Activated gamma-delta T cell (primary cell): ENCODE data around the gene ITGAV.
"Not testable (repeated sequence)": the region's sequence is repeated elsewhere in the genome, so short reads cannot be mapped to it uniquely, and the experiment has no call there.

ENCODE experiments used
- DNase-seq: peaks from one replicate; lab custom pipeline; 2025; lab: John Stamatoyannopoulos, UW
- total RNA-seq, 2 donors: gene quantifications; one replicate each; lab custom pipeline; 2026; lab: John Stamatoyannopoulos, UW

ITGAV gene
- 48.5 to 58.7 reads per million in 2 donors for total RNA-seq

DNA sequence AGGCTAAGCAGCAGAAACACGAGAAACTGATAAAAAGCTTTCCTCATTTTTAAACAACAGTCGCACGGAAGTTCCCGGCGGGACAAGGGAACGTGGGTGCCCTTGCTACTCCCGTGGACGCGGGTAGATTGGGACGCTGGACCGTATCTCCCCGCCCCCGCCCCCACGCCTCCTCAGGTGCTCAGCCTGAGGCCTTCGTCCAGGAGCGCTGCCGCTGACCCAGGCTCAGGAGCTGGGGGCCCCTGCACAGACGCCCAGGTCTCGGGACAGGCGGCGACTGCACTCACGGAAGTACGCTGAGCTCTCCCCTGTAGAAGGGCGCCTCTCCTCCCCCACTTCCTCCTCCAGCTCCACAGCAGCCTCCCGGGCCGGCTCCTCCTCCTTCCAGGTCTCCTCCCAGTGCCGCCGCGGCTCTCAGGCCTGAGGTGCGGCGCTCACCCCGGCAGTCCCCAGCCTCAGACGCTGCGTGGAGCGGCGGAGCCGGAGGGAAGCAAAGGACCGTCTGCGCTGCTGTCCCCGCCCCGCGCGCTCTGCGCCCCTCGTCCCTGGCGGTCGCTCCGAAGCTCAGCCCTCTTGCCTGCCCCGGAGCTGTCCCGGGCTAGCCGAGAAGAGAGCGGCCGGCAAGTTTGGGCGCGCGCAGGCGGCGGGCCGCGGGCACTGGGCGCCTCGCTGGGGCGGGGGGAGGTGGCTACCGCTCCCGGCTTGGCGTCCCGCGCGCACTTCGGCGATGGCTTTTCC, at the start of gene ITGAV:
Gene ITGAV, plus strand, starts transcription at position 445 of the 738 bp plus-strand sequence. Its CDS starts 283 bp downstream, at position 728.
- peak; percentile 63 for DNase-seq

- DNase-seq: no peak
Measured at GRCh38 chr2:186540941-186541340, 48.9 kb upstream of the ITGAV start.

DNA sequence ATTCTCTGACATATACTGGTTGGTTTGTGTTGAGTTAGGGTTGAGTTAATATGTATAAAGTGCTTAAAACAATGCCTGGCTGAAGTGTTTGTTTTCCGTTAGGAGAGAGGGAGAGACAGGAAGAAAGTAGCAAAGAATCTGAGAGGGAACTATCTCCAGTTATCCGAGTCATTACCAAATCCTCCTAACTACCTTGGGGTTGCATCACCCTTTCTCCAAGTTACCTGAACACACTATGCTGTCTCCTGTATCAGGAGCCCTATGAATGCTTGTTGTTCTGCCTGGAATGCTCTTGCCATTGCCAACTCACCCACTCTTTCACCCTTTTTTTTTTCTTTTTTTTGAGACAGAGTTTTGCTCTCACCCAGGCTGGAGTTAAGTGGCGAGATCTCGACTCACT, 47.9 kb upstream of the ITGAV start:
- DNase-seq: no peak

DNA sequence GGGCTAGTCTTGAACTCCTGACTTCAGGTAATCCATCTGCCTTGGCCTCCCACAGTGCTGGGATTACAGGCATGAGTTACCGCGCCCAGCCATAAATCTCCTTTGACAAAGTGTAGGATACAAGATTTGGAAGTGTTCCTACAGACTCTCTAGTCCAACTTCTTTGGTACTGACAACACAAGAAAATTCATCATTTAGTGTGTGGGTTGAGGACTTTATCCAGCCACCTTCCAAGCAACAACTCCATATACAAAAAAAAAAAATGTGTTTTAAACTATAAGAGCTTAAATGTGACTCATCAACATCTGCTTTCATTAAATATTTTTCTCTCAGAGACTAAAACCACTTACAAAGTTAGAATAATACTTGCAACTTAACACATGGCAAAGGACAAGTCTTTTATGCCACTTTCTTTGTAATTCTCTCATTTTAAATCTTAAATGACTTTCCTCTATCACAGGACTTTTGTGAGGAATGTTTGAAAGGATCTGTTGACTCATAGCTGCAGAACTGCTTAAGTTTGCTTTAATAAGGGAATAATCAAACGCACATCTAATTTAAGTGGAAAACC, 46.2 kb upstream of the ITGAV start:
- DNase-seq: no peak

- no peak for DNase-seq
Measured at GRCh38 chr2:186544255-186544675, 45.6 kb upstream of the ITGAV start.

DNA sequence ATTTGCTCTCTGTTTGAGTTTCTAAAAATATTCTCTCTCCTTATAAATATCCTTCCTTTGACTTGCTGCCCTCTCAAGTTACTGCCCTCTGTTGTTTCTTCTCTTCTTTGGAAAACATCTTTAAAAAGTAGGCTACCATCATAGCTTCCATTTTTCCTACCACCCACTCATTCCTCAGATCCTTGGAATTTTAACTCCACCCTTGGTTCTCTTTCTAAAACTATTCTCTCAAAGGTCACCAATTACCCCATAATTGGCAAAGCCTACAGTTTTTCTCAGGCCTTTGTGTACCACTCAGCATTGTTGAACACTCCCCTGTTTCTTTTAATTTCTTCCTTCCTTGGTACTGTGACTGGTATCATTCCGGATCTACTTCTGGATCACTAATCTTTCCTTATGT, 43.0 kb upstream of the ITGAV start:
- no peak for DNase-seq

- DNase-seq: no peak
Measured at GRCh38 chr2:186551323-186552050, 38.4 kb upstream of the ITGAV start.

GRCh38 chr2:186554429-186554828, 35.4 kb upstream of the ITGAV start:
- DNase-seq: no peak

GRCh38 chr2:186554850-186555671, 34.8 kb upstream of the ITGAV start:
- DNase-seq: no peak

- DNase-seq: no peak
Measured at GRCh38 chr2:186558512-186559276, 31.2 kb upstream of the ITGAV start.

- no peak for DNase-seq
Measured at GRCh38 chr2:186559370-186559769, 30.5 kb upstream of the ITGAV start.

- no peak for DNase-seq
Measured at GRCh38 chr2:186559848-186560247, 30.0 kb upstream of the ITGAV start.

- DNase-seq: no peak
Measured at GRCh38 chr2:186560254-186560653, 29.6 kb upstream of the ITGAV start.

DNA sequence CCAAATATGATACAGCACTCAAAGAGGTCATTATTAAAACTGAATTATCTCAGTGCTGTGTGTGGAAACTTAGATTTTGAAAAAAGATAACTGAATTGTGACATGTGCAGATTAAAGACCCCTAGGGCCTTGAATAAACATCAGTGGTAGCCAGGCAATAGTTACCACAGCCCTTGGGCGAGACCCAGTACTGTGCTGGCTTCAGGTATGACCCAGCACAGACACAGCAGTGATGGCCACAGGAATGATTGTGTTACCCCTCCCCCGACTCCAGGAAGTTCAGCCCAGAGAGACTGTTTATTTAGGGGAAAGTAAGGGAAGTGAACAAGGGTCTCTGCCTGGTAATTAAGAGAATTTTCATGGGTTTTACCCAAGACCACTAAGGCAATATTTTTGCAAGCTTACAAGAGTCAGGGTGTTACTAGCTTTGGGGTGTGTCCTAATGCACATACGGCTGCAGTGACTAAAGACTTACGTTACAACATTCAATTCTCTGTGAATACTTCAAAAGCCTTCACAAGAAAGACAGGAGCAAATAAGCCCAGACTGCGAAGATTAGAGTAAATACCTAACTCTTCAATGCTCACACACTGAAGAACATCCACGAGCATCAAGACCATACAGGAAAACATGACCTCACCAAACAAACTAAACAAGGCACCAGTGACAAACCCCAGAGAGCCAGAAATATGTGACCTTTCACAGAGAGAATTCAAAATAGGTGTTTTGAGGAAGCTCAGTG, 28.2 kb upstream of the ITGAV start:
- DNase-seq: no peak

GRCh38 chr2:186562209-186562578, 27.7 kb upstream of the ITGAV start:
- DNase-seq: no peak

DNA sequence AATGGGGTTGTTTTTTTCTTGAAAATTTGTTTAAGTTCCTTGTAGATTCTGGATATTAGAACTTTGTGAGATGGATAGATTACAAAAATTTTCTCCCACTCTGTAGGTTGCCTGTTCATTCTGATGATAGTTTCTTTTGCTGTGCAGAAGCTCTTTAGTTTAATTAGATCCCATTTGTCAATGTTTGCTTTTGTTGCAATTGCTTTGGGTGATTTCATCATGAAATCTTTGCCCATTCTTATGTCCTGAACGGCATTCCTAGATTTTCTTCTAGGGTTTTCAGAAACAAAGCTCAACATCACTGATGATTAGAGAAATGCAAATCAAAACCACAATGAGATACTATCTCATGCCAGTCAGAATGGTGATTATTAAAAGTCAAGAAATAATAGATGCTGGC, 21.3 kb upstream of the ITGAV start:
- DNase-seq: not testable (repeated sequence)

DNA sequence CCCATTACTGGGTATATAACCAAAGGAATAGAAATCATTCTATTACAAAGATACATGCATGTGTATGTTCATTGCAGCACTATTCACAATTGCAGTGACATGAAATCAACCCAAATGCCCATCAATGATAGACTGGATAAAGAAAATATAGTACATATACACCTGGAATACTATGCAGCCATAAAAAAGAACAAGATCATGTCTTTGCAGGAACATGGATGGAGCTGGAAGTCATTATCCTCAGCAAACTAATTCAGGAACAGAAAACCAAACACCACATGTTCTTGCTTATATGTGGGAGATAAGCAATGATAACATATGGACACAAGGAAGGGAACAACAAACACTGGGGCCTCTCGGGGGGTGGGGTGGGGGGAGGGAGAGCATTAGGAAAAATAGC, 20.7 kb upstream of the ITGAV start:
- DNase-seq: not testable (repeated sequence)

DNA sequence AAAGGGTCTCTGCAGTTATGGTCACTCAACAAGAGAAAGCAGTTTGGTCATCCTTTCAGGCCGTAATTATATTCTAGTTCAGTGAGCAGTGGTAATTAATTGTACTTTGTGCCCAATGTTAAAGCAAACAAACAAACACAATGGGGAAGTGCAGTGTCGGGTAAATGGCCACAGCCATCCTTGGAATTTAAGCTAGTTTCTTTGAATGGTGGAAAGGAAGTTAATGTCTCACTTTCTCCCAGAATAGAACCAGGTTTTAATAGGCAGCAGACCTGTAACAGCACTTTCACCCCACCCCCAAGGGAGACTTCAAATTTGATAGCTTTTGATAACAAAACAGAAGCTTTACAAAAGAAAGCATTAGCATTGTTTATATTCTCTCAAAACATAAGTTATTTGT, 20.0 kb upstream of the ITGAV start:
- no peak for DNase-seq

DNA sequence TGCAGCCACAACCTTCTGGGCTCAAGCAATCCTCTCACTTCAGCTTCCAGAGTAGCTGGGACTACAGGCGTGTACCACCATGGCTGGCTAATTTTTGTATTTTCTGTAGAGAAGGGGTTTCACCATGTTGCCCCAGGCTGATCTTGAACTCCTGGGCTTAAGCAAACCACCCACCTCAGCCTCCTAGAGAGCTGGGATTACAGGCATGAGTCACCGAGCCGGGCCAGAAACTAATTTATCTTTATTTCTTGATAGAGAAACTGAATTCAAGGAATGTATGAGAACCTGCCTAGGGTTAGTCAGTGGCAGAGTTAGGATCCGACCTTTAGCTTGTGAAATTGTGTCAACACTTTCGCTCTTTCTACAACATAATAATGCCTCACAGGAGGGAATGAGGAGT, 19.3 kb upstream of the ITGAV start:
- DNase-seq: no peak

- no peak for DNase-seq
Measured at GRCh38 chr2:186572705-186573104, 17.2 kb upstream of the ITGAV start.

- no peak for DNase-seq
Measured at GRCh38 chr2:186573531-186573930, 16.3 kb upstream of the ITGAV start.
